AG10803 (cell line): ENCODE results near the gene COL25A1.

ENCODE experiments used
- DNase-seq: peaks from one replicate; pipeline ENCODE4 v3.0.0; 2010; ENCODE audit warnings: low read depth
- H3K4me3 ChIP-seq: 2 replicates; pipeline ENCODE4 v1.5.1; 2011; ENCODE audit warnings: mild to moderate bottlenecking, low read length, control low read depth
- CTCF ChIP-seq: conservative IDR thresholded peaks from 2 replicates; pipeline ENCODE4 v1.5.1; 2011; ENCODE audit warnings: mild to moderate bottlenecking, low read length, control low read depth, inconsistent platforms

The COL25A1 gene

GRCh38 chr4:109235683-109236082, 66.8 kb downstream of the COL25A1 start:
- no peak for DNase-seq
- H3K4me3 ChIP-seq, result no peak overlapping the region
- TF ChIP-seq CTCF, result no peak

- DNase-seq, result no peak
- H3K4me3 ChIP-seq, result no peak overlapping the region
- TF ChIP-seq CTCF, result no peak
These were observed 67.9 kb downstream of the COL25A1 start for GRCh38 chr4:109234596-109234995.

GRCh38 chr4:109233570-109233969, 68.9 kb downstream of the COL25A1 start:
- TF ChIP-seq CTCF, result no peak
- no peak overlapping the region for H3K4me3 ChIP-seq
- DNase-seq, result no peak

- no peak overlapping the region for H3K4me3 ChIP-seq
- no peak for TF ChIP-seq CTCF
- DNase-seq, result no peak
These were observed 69.8 kb downstream of the COL25A1 start for GRCh38 chr4:109232681-109233080.

- no peak for TF ChIP-seq CTCF
- H3K4me3 ChIP-seq, result no peak overlapping the region
- no peak for DNase-seq
These were observed 71.1 kb downstream of the COL25A1 start for GRCh38 chr4:109231331-109231730.

- no peak for DNase-seq
- no peak for TF ChIP-seq CTCF
These were observed 73.4 kb downstream of the COL25A1 start for GRCh38 chr4:109229028-109229427.

GRCh38 chr4:109218288-109218687, 84.2 kb downstream of the COL25A1 start:
- no peak overlapping the region for H3K4me3 ChIP-seq
- no peak for DNase-seq
- no peak for TF ChIP-seq CTCF

More at GRCh38 chr4:109229028-109229427, 73.4 kb downstream of the COL25A1 start:
- no peak overlapping the region for H3K4me3 ChIP-seq
